ENCODE results near the gene PRDM2.

DNA sequence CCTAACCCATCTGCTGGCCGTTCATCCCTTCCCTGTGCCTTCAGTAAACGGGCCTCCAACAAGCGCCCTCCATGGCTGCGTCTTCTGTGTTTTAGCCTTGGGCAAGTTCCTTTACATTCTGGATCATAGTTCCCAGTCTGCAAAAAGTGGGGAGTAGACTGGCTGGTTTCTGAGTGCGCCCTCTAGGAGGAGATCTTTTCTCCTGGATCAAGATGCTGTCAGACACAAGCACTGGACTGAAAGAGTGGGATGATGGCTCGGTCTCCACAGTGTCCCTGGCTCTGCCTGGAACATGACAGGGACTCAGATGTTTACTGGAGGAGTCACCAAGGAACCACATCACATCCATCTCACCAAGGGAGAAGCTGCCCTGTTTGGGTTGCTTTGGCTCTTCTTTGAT, 88.8 kb downstream of the PRDM2 start:
- no peak for TF ChIP-seq POLR2AphosphoS5 (IDR thresholded peaks at IDR 0.05)
- TF ChIP-seq CTCF (IDR thresholded peaks at IDR 0.05) = no peak
- no peak for TF ChIP-seq POLR2A (IDR thresholded peaks at IDR 0.05)
